Gastrocnemius medialis (tissue), 4 donors: ENCODE results near the gene KCNJ5. TPM values are rescaled to one million over a fixed set of nuclear protein-coding genes. Genes with fewer than 3 reads are reported as not detected.

Experiments used
- ATAC-seq, 2 donors: fragments of 150-250 bp; one replicate each; pipeline ENCODE4 v1.9.1; 2016
- DNase-seq, 2 donors: peaks; one replicate each; pipeline ENCODE4 v3.0.0-alpha.2; 2019
- H3K27ac ChIP-seq, 4 donors: fragments of 200-600 bp; sonication (generic); 1 replicate in 1 of 4; 2 replicates in 3 of 4; pipeline ENCODE4 v1.5.1; 2016 to 2018; ENCODE audit warnings: mild to moderate bottlenecking in 2 of 4, moderate library complexity in 1 of 4
- H3K27me3 ChIP-seq, 3 donors: fragments of 200-600 bp; sonication (generic) in 2 of 3; 1 replicate in 1 of 3; 2 replicates in 2 of 3; pipeline versions ENCODE4 v1.5.1 to v1.6.0; 2016 to 2019; ENCODE audit warnings: mild to moderate bottlenecking in 1 of 3, moderate library complexity in 1 of 3
- H3K36me3 ChIP-seq, 2 donors: fragments of 200-600 bp; sonication (generic) in 1 of 2; one replicate each; pipeline ENCODE4 v1.5.1; 2017 to 2018
- H3K4me1 ChIP-seq, 2 donors: fragments of 200-600 bp; sonication (generic) in 1 of 2; one replicate each; pipeline ENCODE4 v1.5.1; 2016 to 2017; ENCODE audit warnings: mild to moderate bottlenecking in 2 of 2
- H3K4me3 ChIP-seq, 4 donors: fragments of 200-600 bp; sonication (generic) in 3 of 4; 1 replicate in 1 of 4; 2 replicates in 3 of 4; pipeline ENCODE4 v1.5.1; 2016 to 2019; ENCODE audit warnings: mild to moderate bottlenecking in 2 of 4
- H3K9me3 ChIP-seq, 3 donors: fragments of 200-600 bp; sonication (generic) in 2 of 3; 1 replicate in 1 of 3; 2 replicates in 2 of 3; pipeline ENCODE4 v1.5.1; 2016 to 2019
- CTCF ChIP-seq, 5 experiments: fragments of 450-650 bp in 3 of 5; fragments of 200-600 bp in 2 of 5; sonication (generic) in 2 of 5; IDR thresholded peaks in 4 of 5; conservative IDR thresholded peaks in 1 of 5; 1 replicate in 4 of 5; 2 replicates in 1 of 5; pipeline ENCODE4 v1.5.1; 2016 to 2019; ENCODE audit warnings: antibody characterized with exemption in 5 of 5, mild to moderate bottlenecking in 3 of 5, moderate library complexity in 3 of 5
- POLR2A ChIP-seq, 2 donors: fragments of 450-650 bp; IDR thresholded peaks; one replicate each; pipeline ENCODE4 v1.6.1; 2017; ENCODE audit warnings: antibody characterized with exemption in 2 of 2, mild to moderate bottlenecking in 2 of 2, moderate library complexity in 2 of 2
- in situ Hi-C, 4 donors: fragments of 200-750 bp; cut with MboI; loops; one replicate each; pipeline versions ENCODE4 v1.15.0 to v1.8.0; 2017; ENCODE audit warnings: low sequenced_read_pairs in 4 of 4
- intact Hi-C: fragments of 100-400 bp; cut with DNase I; formaldehyde crosslinking; loops from one replicate; pipeline ENCODE4 v1.15.1; 2023; ENCODE audit warnings: low total_unique reads
- total RNA-seq, 4 donors: library from RNA; depleted of rRNA; stranded (reverse); fragments of >200 nt; gene quantifications; one replicate each; pipeline versions ENCODE4 v1.1.0 to v1.2.3, GENCODE V29; 2016

KCNJ5 gene
- total RNA-seq, 4 donors from 2014 or later = 0.24 to 0.46 TPM; not detected in 2

- no peaks in the 10 kb centered on the region for H3K36me3 ChIP-seq
- TF ChIP-seq CTCF (IDR thresholded peaks at IDR 0.05 in 4 of 5, conservative IDR thresholded peaks at IDR 0.05 in 1 of 5) (no peak), POLR2A (IDR thresholded peaks at IDR 0.05) (no peak)
- ATAC-seq (no peak), DNase-seq (no peak)
- no peaks in the 10 kb centered on the region for H3K9me3 ChIP-seq
- H3K4me1 ChIP-seq = no peaks in the 10 kb centered on the region
- no peak overlapping the region for H3K4me3 ChIP-seq
- in situ Hi-C loops (loop anchor here in 1 of 4 donors (25.0 kb wide), 1 partner anchor 439 kb away; no protein-coding TSS in a partner anchor), intact Hi-C loops (no loop called here)
- no peak overlapping the region for H3K27ac ChIP-seq
- no peaks in the 10 kb centered on the region for H3K27me3 ChIP-seq
Measured at GRCh38 chr11:128898580-128899344, 7.6 kb downstream of the KCNJ5 start.

GRCh38 chr11:128900468-128900867 is 9.3 kb downstream of the KCNJ5 start:
- Histone ChIP-seq H3K4me1 (peaks cover 0 to 5% of the 10 kb centered on the region in 2 donors), H3K4me3 (no peak overlapping the region), H3K36me3 (no peaks in the 10 kb centered on the region), H3K27ac (no peak overlapping the region), H3K27me3 (peaks cover 2 to 9% (median 8%) of the 10 kb centered on the region in 3 donors), H3K9me3 (no peaks in the 10 kb centered on the region)
- ATAC-seq = no peak
- DNase-seq = no peak
- intact Hi-C loops (no loop called here), in situ Hi-C loops (loop anchor here in 1 of 4 donors (25.0 kb wide), 1 partner anchor 112 kb away; no protein-coding TSS in a partner anchor)
- TF ChIP-seq POLR2A (IDR thresholded peaks at IDR 0.05) (no peak), CTCF (IDR thresholded peaks at IDR 0.05 in 4 of 5, conservative IDR thresholded peaks at IDR 0.05 in 1 of 5) (no peak)

- Histone ChIP-seq H3K36me3 (no peaks in the 10 kb centered on the region), H3K27me3 (peaks cover 12 to 23% (median 20%) of the 10 kb centered on the region in 3 donors), H3K4me3 (no peak overlapping the region), H3K27ac (no peak overlapping the region), H3K4me1 (peaks cover 0 to 7% of the 10 kb centered on the region in 2 donors), H3K9me3 (no peaks in the 10 kb centered on the region)
- in situ Hi-C loops = loop anchor here in 1 of 4 donors (25.0 kb wide), 1 partner anchor 110 kb away; no protein-coding TSS in a partner anchor
- DNase-seq = no peak
- no peak for TF ChIP-seq CTCF (IDR thresholded peaks at IDR 0.05 in 4 of 5, conservative IDR thresholded peaks at IDR 0.05 in 1 of 5)
- no peak for TF ChIP-seq POLR2A (IDR thresholded peaks at IDR 0.05)
- intact Hi-C loops = no loop called here
- ATAC-seq = no peak
Measured at GRCh38 chr11:128901653-128902514, 10.7 kb downstream of the KCNJ5 start.

GRCh38 chr11:128902515-128903066 is 11.4 kb downstream of the KCNJ5 start:
- in situ Hi-C loops (loop anchor here in 1 of 4 donors (25.0 kb wide), 1 partner anchor 110 kb away; no protein-coding TSS in a partner anchor), intact Hi-C loops (no loop called here)
- Histone ChIP-seq H3K36me3 (no peaks in the 10 kb centered on the region), H3K27me3 (peaks cover 14 to 30% (median 28%) of the 10 kb centered on the region in 3 donors), H3K27ac (no peak overlapping the region), H3K9me3 (no peaks in the 10 kb centered on the region), H3K4me3 (no peak overlapping the region), H3K4me1 (peaks cover 0 to 7% of the 10 kb centered on the region in 2 donors)
- ATAC-seq (no peak), DNase-seq (no peak)
- no peak for TF ChIP-seq POLR2A (IDR thresholded peaks at IDR 0.05)
- TF ChIP-seq CTCF (IDR thresholded peaks at IDR 0.05 in 4 of 5, conservative IDR thresholded peaks at IDR 0.05 in 1 of 5) = no peak
